PC-3 (cell line): ENCODE measurements around the gene VTA1.

ENCODE experiments used
- CTCF ChIP-seq: fragments of 300-600 bp; sonication (generic); conservative IDR thresholded peaks from 2 replicates; pipeline ENCODE4 v1.5.1; 2017; ENCODE audit warnings: antibody characterized with exemption, low read depth, mild to moderate bottlenecking, low read length
- EZH2 ChIP-seq: fragments of 300-600 bp; sonication (generic); IDR thresholded peaks from one replicate; pipeline ENCODE4 v1.6.1; 2017; ENCODE audit warnings: antibody characterized with exemption, mild to moderate bottlenecking, low read length; ENCODE audit not compliant: unreplicated experiment

GRCh38 chr6:142223938-142224337 lies 76.9 kb downstream of the VTA1 start:
- TF ChIP-seq CTCF (no peak), EZH2 (no peak)
